Activated naive CD4-positive, alpha-beta T cell treated with Interleukin-2 at 50 U/mL for 16 hours (primary cell): ENCODE measurements around the gene CRY1.
"Not testable (repeated sequence)": the region's sequence is repeated elsewhere in the genome, so short reads cannot be mapped to it uniquely, and the experiment has no call there.

ENCODE experiments used
- DNase-seq: peaks from one replicate; pipeline ENCODE4 v3.0.0-alpha.2; 2020

CRY1 gene

DNA sequence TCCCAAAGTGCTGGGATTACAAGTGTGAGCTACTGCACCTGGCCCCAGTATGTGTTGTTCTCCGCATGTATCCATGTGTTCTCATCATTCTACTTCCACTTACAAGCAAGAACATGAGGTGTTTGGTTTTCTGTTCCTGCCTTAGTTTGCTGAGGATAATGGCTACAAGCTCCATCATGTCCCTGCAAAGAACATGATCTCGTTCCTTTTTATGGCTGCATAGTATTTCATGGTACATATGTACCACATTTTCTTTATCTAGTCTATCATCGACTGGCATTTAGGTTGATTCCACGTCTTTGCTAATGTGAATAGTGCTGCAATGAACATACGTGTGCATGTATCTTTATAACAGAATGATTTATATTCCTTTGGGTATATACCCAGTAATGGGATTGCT is 97.2 kb downstream of the CRY1 start:
- DNase-seq = not testable (repeated sequence)

DNA sequence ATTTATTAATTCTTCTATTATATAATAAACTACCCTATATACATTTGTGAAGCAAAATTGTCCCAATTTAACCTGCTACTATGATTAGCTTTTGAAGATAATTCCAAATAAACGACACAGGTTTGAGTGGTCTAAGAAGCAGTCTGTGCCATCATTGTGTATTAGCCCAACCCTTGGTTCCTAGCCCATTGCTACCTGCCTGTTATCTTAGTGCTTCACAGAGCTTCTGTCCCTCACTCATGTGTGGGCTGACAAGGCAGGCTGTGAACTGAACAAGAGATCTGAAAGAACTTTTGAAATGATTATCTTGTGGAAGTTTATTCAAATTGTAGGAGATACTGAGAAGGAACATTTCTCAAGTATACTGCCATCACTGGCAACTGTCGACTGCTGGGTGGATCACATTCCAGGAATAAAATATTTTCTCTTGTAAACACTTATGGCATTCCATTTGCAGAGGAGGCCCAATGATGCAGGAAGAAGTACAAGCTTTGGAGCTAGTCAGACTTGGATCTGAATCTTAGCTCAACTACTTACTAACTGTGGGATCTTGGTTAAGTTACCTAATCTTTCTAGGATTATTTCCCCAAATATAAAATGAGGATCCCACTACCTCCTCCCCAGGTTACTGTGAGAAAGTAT is 98.6 kb downstream of the CRY1 start:
- no peak for DNase-seq

DNA sequence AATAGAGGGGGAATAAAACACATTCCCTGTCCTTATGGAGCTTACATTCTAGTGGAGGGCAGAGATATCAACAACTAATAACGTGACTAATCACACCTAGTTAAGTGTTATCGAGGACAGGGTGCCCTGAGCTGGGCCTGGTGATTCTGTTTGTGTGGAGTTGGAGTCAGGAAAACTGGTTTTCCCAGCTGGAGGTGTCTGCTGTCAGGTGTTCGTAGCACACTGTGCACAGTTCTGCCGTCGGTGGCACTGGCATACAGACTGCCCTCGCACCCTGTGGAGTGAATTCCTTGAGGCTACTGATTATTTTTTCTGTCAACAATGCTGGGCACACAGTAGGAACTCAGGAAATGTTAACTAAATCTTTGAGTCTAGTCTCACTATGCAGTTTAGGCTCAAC is 105.5 kb downstream of the CRY1 start:
- no peak for DNase-seq

DNA sequence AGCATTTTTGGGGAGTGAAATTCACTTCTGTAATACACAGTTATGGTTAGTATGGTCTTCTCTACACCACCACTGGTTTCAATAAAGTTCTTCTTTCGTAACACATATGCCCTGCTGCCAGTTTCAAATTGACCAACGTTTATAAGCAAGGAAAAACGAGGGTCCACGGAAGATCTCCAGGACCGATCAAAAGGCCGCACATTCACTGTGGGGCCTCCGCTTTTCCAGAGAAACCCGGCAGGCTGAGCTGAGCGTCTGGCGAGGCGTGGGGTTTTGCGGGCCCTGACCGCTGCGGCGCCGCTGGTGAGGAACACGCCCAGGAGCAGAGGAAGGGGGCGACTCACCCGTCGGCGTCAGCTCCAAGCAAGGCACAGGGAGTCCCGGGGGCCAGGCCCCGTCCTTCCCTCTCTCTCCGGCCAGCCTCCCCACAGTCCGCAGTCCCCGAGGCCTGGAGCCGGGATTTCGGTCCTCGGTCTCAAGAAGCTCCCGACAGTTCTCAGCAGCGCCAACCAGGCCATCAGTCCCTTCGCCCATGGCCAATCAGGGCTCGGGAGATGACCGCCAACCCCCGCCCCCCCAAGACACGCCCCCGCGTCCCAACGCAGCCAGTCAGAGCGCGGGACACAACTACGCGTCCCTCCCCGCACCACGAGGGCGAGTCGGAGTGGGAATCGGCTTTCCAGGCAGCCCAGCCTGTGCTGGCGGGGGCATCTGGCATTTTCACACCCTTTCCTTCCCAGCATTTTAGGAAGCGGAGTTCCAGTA is 106.5 kb downstream of the CRY1 start, which contains the start of gene MTERF2:
MTERF2 (minus strand) TSS at position 522 of the 765 bp plus-strand sequence. CDS start 8,432 bp downstream, outside the sequence.
- DNase-seq = peak; percentile 81

DNA sequence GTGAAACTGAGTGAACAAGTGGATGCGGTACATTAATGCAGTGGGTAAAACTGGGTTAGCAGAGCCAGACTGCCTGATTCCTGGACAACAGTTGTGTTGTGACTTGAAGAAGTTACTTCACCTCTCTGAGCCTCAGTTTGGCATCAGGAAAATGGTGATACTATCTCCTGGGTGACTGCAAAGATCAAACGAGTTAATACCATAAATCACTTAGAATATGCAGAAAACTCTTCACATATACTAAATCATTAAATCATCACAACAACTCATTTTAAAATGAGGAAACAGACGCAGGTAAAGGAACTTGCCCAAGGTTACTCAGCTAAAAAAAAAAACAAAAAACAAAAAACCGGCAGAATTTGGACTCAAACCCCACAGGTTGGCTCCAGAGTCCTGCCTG is 107.2 kb downstream of the CRY1 start:
- no peak for DNase-seq

DNA sequence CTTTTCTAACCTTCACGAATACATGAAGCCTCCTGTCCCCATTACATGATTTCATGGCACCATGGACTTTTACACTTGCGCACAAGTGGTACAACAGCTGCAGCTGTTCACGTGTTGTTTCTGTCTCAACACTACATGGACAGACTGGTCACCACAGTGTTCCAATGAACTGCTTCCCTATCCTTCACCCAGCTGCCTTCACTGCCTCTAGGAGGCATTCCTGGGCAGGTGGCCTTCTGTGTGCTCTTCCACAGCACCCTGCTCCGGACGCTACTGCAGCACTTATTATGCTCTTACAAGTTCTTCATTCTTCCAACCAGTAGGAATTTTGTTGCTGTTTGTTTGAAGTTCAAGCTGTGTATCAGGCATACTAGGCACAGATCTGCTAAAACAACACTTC is 107.9 kb downstream of the CRY1 start:
- DNase-seq = no peak

DNA sequence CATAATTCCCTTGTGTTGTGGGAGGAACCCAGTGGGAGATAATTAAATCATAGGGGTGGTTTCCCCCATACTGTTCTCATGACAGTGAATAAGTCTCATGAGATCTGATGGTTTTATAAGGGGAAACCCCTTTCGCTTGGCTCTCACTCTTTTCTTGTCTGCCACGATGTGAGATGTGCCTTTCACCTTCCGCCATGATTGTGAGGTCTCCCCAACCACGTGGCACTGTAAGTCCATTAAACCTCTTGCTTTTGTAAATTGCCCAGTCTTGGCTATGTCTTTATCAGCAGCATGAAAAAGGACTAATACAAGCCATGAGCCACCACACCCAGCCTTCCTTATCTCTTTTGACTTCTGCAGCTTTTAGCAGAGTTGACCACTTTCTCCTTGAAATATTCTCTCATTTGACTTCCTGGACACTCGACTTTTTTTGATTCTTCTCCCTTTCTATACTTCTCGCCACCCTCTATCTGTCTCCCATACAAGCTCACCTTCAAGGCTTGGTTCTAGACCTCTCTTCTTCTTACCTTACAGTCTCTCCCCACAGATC is 108.7 kb downstream of the CRY1 start:
- no peak for DNase-seq

DNA sequence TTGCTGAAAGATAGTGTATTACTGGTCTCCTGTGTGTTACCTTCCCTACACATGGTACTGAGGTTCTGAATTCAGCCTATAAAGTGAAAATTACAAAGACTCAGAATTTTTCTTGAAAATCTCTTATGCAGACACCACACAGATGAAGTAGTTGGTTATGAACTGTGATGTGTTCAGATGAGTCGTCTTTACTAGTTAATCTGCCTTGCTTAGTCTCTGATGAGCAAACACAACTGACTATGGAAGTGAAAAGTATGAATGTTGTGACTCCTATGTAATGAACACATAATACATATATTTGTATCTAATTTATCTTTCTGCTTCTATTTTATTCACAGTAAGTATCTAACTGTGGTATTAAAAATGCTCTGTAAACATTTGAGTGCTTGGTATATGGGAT is 111.1 kb downstream of the CRY1 start:
- DNase-seq = no peak

DNA sequence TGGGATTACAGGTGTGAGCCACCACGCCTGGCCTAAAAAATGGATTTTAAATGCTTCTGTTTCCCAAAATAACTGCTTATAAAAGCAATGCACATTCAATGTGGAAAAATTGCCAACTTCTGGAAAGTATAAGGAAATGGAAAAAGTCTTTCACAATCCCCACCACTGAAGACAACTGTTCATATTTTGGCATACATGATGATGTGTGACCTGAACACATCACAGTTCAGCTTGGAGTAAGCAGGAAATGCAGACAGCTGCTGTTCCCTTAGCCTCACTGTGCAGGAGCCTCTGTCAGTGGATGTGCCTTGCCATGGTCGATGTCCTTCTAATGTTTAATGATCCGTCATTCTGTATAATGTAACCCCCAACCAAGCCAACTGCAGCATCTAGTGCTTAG is 111.6 kb downstream of the CRY1 start:
- no peak for DNase-seq

DNA sequence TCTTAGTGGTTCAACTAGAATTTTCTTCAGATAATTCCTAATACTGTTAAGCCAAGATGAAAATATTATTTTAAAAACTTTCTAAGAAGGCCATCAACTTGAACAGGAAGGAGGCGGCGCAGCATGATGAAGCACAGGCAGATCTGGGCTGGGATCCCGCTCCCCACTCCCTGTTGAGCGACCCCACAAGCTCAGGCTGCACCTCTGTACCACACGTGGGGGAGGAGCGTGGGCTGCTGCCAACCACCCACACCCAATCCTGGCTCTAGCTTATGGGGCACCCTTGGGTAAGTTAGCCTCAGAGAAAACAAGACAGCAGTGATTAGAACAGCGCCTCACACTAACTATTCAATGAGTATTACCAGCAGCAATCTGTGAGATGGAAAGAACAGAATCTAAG is 112.4 kb downstream of the CRY1 start:
- DNase-seq = no peak

DNA sequence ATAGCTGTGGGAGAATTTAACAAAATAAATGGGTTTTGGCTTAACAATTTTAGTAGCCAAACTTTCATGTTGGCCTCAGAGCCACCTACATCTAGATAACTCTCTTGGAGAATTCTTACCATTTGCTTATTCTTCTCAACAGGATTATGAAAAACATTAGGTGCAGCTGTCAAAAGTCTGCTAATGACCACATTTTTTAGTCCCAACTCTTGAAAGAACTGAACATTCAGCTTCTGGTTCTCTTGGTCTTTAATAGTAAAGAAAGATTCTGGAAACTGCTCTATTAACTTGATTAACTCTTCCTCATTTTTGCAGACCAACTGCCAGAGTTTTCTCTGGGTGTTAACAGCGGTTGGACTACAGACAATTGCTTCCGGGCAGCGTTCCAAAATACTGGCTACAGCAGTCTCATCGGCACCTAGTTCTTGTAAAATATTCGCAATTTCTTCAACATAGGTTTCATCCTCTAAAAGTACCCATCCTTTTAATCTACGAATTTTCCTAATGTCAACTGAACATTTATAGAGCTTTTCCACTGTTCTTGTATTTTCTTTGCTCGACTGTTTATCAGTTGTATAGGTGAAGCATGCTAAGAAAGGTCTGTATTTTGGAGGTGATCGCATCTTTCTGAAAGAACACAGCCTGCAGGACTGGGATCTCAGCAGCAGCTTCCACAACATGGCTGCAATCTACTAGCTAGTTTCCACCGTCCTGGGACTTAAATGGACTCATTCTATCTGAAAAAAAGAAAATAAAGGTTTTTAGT is 115.1 kb downstream of the CRY1 start:
- DNase-seq = no peak

DNA sequence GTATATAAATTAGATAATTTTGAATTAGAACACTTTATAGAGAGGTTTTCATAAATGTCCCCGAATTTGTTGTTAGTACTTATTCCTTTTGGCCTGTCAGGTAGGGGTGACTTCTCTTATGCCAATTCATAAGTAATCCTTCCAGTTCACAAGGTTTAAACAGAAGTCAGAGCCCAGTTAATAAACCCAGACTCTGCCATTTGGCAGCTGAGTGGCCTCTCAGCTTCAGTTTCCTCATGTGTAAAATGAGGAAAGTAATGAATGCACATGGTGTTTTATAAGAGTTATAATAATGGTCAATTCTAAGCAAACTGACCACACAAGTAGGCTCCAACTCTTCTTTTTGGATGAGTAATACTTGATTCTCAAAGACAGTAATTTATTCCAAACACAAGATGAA is 116.7 kb downstream of the CRY1 start:
- no peak for DNase-seq

DNA sequence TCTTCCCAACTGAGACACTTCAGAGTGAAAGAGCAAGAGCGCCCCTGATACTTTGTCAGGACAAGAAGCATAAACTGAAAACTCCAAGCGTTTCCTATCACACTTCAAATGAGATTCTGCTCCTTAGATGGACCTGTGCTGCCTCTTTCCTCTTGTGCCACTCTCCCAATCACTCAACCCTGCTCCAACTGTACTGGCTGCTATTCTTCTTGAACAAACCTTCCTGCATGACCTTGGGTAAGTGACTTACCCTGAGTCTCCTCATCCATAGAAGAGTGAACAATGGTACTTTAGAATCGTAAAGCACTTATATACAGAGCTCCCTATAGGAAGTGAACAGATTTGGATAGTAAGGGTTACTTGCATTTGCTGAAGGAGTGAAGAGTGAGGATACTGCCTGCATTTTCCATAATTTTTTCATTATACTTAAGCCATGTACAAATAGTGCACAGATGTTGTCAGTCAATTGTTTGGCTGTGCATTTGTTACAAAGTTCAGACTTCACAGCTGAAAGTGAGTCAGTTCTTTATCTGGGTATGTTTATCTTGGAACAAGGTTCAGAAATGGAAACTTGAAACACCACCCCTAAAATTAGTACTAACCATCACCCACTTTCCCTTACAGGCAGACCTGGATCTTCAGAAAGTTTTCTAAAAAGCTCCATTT is 117.2 kb downstream of the CRY1 start:
- DNase-seq = no peak

DNA sequence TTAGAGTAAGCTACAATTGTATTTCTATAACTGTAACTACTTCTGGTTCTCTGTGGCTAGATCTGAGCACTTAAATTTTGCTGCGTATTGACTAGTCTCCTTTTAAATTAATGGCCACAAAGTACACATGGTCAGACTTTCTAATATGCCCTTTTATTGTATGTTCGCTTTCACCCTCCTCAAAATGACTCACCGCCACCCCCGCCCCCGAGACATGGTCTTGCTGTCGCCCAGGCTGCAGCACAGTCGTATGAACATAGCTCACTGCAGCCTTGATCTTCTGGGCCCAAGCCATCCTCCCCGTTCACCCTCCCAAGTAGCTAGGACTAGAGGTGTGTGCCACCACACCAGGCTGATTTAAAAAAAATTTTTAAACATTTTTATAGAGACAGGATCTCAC is 118.3 kb downstream of the CRY1 start:
- DNase-seq = no peak

DNA sequence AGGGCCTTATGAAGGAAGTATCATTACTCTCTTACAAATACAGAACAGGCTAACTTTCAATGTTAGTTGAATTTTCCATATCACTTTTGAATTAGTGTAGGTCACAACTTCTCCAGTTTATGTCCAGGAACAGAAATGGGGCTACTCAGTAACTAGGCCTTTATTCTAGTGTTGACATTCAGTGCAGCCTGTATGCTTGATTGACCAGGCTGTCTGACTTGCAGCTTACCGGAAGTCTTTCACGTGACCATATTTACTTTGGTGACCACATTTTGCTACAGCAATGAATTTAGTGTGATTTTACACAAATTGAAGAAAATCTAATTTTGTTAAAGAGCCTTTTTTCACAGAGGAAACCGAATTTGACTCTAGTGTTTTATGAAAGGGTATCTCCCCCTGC is 118.8 kb downstream of the CRY1 start:
- DNase-seq = no peak

DNA sequence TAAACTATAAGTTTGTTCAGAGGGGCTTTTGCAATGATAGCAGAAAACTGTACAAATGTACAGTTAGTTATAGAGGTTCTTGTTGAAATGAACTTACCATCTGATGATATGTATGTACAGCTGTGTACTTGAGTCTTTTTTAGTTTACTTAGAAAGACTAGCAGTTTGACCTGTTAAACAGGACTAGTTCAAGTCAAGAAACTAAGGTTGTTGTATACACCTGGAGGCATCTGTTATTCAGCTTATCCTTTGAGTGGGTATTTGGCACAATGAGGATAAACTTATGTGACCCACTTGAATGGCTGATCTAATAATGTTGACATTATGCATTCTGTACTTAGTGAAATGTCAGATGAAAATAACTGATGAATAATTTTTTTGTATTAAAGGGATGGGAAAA is 119.8 kb downstream of the CRY1 start:
- DNase-seq = no peak

DNA sequence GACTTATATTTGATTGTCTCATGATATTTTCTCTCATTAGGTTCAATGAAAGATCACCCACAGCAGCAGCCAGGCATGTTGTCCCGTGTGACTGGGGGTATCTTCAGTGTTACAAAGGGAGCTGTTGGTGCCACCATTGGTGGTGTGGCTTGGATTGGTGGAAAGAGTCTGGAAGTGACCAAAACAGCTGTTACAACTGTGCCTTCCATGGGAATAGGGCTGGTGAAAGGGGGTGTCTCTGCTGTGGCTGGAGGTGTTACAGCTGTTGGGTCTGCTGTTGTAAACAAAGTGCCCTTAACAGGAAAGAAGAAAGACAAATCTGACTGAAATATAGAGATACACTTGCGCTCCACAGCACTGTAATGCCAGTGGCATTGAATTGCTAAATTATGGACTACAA is 122.3 kb downstream of the CRY1 start:
- no peak for DNase-seq

DNA sequence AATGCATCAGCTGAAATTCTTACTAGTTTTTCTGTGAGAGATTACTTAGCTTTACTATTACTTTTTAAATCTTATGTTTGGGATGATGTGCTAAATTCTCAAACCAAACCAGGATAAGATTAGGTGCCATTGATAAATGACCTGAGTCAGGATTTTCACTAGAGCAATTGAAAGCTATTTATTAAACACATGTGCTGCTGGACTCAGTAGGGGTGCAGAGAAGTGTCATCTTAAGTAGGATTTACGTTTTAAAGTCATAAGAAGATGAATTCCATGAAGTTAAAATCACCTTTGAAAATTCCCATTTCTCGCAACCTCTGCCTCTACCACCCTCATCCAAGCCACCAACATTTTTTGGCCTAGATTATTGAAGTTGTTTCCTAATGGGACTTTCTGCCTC is 128.8 kb downstream of the CRY1 start:
- DNase-seq = no peak

DNA sequence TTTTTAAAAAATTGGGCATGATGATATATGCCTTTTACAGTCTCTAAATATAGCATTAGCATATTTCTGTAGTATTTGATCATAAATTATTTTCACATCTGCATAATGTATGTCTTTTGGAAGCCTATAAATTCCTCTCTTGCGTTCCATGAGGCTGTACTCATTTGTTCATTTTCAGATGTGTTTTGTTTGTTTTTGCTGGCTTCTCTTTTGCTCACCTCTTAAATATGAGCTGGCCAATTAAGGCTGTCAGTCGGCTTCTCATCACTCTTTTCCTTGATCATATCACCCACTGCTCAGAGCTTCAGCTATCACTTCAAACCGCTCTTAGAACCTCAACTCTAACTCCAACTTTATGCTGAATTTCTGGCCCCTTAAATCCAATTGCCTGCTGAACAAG is 131.1 kb downstream of the CRY1 start:
- DNase-seq = no peak

DNA sequence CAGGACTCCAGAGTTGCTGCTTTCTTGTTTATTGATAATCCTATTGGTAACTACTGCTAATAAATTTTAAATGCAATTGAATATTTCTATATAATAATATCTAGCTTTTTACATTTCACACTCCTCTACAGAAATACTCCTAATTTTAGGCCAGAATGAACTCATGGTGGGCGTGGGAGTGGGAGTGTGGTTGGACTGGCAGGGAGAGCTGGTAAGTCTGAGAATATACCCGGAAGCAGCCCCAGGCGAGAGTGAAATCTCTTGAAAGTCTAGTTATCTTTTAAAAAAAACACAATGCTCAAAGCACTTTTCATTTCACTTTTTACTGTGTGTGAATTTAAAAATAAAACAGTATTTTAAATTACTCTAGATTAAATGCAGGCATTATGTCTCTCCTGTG is 132.9 kb downstream of the CRY1 start:
- DNase-seq = no peak

DNA sequence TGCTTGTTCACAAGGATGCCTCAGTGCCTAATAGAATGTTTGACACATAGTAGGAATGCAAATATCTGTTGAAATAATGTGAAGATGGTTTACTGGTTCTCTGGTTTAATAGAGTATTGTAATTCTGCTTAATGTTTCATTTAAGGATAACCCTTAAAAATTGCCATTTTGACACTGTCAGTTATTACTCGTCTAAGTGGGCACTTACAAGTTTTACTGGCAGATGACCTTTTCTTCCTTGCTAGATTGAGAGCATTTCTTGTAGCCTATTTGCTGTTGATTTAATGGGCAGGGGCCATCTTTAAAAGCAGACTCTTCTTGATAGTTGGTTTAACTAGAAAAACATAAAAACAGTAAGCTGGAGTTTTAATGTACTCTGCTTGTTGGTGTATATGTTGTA is 135.8 kb downstream of the CRY1 start:
- DNase-seq = no peak

DNA sequence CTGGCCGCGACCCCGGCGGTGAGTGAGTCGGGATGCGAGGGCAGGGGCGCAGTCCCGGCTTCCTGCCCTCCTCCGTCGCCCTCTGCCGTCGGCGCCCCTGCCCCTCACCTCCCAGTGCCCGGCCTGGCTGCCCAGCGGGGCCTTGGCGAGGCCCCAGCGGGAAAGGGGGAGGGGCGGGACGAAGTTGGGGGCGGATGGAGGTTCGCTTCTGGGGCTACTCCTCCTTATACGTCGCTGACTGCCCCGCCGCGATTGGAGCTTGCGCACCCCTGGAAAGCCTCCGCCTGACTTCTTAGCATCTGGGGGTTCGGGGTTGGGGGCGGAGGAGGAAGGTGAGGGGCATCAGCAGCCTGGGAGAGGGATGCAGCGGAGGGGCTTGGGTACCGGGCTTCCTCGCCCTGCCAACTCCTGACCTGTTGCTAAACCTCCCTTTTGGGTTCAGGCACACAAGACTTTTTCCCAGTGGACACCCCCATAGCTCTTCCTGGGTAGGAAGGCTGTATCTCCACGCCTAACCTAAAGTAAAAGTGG is 137.2 kb downstream of the CRY1 start:
- DNase-seq = peak; percentile 67
